ES-I3 (cell line): ENCODE data around the gene ZBTB7B.

Experiments
- H3K36me3 ChIP-seq: 2 replicates; pipeline ENCODE4 v1.6.1; 2013; ENCODE audit warnings: mild to moderate bottlenecking, low read length, control low read depth, moderate library complexity; ENCODE audit not compliant: insufficient read depth
- H3K4me1 ChIP-seq: 2 replicates; pipeline ENCODE4 v1.6.1; 2013; ENCODE audit warnings: mild to moderate bottlenecking, control low read depth, low read length; ENCODE audit not compliant: insufficient read depth
- H3K9ac ChIP-seq: 2 replicates; pipeline ENCODE4 v1.6.1; 2013; ENCODE audit warnings: low read depth, mild to moderate bottlenecking, low read length, moderate library complexity
- H3K9me3 ChIP-seq: 2 replicates; pipeline ENCODE4 v1.6.1; 2013; ENCODE audit warnings: mild to moderate bottlenecking, low read length, moderate library complexity; ENCODE audit not compliant: control insufficient read depth, insufficient read depth

The ZBTB7B gene

GRCh38 chr1:155062151-155062686, 59.6 kb downstream of the ZBTB7B start:
- H3K9ac ChIP-seq = peak overlapping the region; percentile 40; the same call in 1 of the 2 replicates

DNA sequence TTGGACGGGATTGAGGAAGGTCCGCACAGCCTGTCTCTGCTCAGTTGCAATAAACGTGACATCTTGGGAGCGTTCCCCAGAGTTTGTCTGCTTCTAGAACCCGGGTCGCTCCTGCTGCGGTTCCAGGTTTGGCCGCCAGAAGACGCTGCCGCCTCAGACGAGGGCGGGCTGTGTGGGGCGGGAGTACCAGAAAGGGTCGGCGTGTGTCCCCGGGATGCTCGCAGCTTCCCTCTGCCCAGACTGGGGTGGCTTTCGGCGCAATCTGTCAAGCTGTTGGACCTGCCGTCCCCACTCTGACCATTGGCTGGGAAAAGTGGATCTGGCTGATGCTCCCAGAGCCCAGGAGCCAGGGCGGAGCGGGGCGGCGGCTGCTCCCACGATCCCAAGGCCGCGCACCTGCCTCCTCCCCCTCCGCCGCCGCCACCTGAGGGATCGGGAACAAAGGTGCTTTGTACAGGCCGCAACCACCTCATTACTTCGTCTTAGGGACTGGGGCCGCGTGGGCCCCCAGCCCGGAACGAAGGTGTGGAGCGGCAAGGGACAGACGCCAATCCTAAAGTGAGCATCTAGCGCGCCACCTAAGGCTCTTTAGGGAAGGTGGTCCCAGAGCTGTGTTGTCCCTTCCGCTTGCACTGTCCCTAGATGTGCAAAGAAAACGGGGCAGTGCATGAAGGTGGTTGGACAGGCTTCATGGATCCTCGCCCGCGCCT, 60.3 kb downstream of the ZBTB7B start:
- Histone ChIP-seq H3K9ac (peak overlapping the region; percentile 92; the same call in 1 of the 2 replicates), H3K4me1 (no peaks in the 10 kb centered on the region), H3K9me3 (no peaks in the 10 kb centered on the region), H3K36me3 (no peaks in the 10 kb centered on the region; the same call in 1 of the 2 replicates)

More at GRCh38 chr1:155062151-155062686, 59.6 kb downstream of the ZBTB7B start:
- no peaks in the 10 kb centered on the region; the same call in 1 of the 2 replicates for H3K36me3 ChIP-seq
- H3K4me1 ChIP-seq = no peaks in the 10 kb centered on the region
- H3K9me3 ChIP-seq = no peaks in the 10 kb centered on the region

DNA sequence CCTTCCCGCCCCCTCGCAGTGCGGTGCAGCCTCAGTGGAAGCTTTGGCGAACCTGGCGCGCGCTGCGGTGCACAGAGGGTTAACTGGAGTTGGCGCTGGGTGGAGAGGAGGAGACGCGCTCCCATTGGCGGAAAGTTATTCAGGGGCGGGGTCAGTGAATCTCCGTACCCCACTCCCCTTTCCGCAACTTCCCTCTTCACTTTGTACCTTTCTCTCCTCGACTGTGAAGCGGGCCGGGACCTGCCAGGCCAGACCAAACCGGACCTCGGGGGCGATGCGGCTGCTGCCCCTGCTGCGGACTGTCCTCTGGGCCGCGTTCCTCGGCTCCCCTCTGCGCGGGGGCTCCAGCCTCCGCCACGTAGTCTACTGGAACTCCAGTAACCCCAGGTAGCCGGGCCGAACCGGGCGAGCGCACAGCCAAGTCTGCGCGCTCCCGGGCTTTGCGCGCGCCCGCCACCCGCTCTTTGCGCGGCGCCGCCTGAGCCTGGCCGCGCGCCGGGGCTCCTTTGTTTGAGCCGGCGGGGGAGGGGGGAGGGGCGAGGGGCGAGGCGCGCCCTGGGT, 61.0 kb downstream of the ZBTB7B start, which contains the start of gene EFNA4:
Gene EFNA4, plus strand, starts transcription at position 191 of the 561 bp plus-strand sequence. Its CDS starts 84 bp downstream, at position 275.
- Histone ChIP-seq H3K9me3 (no peaks in the 10 kb centered on the region), H3K9ac (peak within 1 kb of the TSS; percentile 92), H3K36me3 (no peaks in the 10 kb centered on the region), H3K4me1 (no peaks in the 10 kb centered on the region; the same call in 1 of the 2 replicates)

- no peaks in the 10 kb centered on the region; the same call in 1 of the 2 replicates for H3K4me1 ChIP-seq
- H3K36me3 ChIP-seq = no peaks in the 10 kb centered on the region
- H3K9ac ChIP-seq = peak overlapping the region; percentile 92
- H3K9me3 ChIP-seq = no peaks in the 10 kb centered on the region
Observed at GRCh38 chr1:155064111-155064831, 61.7 kb downstream of the ZBTB7B start.

- Histone ChIP-seq H3K9ac (no peak overlapping the region), H3K4me1 (no peaks in the 10 kb centered on the region; the same call in 1 of the 2 replicates), H3K9me3 (no peaks in the 10 kb centered on the region), H3K36me3 (no peaks in the 10 kb centered on the region)
Observed at GRCh38 chr1:155064832-155065429, 62.3 kb downstream of the ZBTB7B start.

- H3K36me3 ChIP-seq = no peaks in the 10 kb centered on the region
- no peaks in the 10 kb centered on the region for H3K9me3 ChIP-seq
- peaks cover 4% of the 10 kb centered on the region; the same call in 1 of the 2 replicates for H3K4me1 ChIP-seq
- no peak overlapping the region for H3K9ac ChIP-seq
Observed at GRCh38 chr1:155066777-155067176, 64.2 kb downstream of the ZBTB7B start.
